Measurements from ENCODE around the gene CASS4.

- TF ChIP-seq CTCF (IDR thresholded peaks at IDR 0.05; ENCODE audit: poor library complexity, severe bottlenecking) = peak; percentile 78
- no peak for TF ChIP-seq MXI1 (conservative IDR thresholded peaks at IDR 0.05; ENCODE audit: poor library complexity, severe bottlenecking)
- no peak for TF ChIP-seq EZH2 (IDR thresholded peaks at IDR 0.05; ENCODE audit: borderline replicate concordance, insufficient read depth, low read length, poor library complexity, severe bottlenecking)
- no peak for TF ChIP-seq EP300 (conservative IDR thresholded peaks at IDR 0.05; ENCODE audit: poor library complexity, severe bottlenecking)
- peak; percentile 80 for TF ChIP-seq SMC3 (conservative IDR thresholded peaks at IDR 0.05; ENCODE audit: poor library complexity)
- TF ChIP-seq RAD21 (conservative IDR thresholded peaks at IDR 0.05) = peak; percentile 72
- TF ChIP-seq POLR2AphosphoS5 (IDR thresholded peaks at IDR 0.05) = no peak
These were observed 11.9 kb upstream of the CASS4 start for GRCh38 chr20:56400001-56400640.

Data from neural cell (in vitro differentiated cells).